GM19438 (cell line): Measurements from ENCODE around the gene HOXA3.

ENCODE experiments used
- ATAC-seq: cut with Tn5 transposase; IDR thresholded peaks from one replicate; pipeline ENCODE4 v1.9.1; 2021; ENCODE audit warnings: low read depth; ENCODE audit not compliant: unreplicated experiment

The HOXA3 gene

GRCh38 chr7:27179503-27180430 is 27.4 kb upstream of the HOXA3 start:
- no peak for ATAC-seq

GRCh38 chr7:27179030-27179429 is 26.6 kb upstream of the HOXA3 start:
- no peak for ATAC-seq

- ATAC-seq: no peak
These were observed 26.0 kb upstream of the HOXA3 start for GRCh38 chr7:27178366-27178765.

- ATAC-seq: no peak
These were observed 25.5 kb upstream of the HOXA3 start for GRCh38 chr7:27177795-27178320.

- ATAC-seq: no peak
These were observed 24.8 kb upstream of the HOXA3 start for GRCh38 chr7:27176962-27177794.

- no peak for ATAC-seq
These were observed 24.1 kb upstream of the HOXA3 start for GRCh38 chr7:27176524-27176845.

- ATAC-seq: no peak
These were observed 23.5 kb upstream of the HOXA3 start for GRCh38 chr7:27175626-27176523.

- no peak for ATAC-seq
These were observed 22.7 kb upstream of the HOXA3 start for GRCh38 chr7:27174874-27175625.

- ATAC-seq: no peak
These were observed 21.8 kb upstream of the HOXA3 start, which contains the start of gene HOXA10 for GRCh38 chr7:27173956-27174873. TSS of gene HOXA10 (minus strand) at chr7:27174320. CDS start at chr7:27174306, 14 bp downstream.

GRCh38 chr7:27173511-27173955 is 21.1 kb upstream of the HOXA3 start:
- no peak for ATAC-seq

- ATAC-seq: no peak
These were observed 20.6 kb upstream of the HOXA3 start for GRCh38 chr7:27172823-27173510.

GRCh38 chr7:27172315-27172774 is 20.0 kb upstream of the HOXA3 start:
- no peak for ATAC-seq

- no peak for ATAC-seq
These were observed 19.4 kb upstream of the HOXA3 start for GRCh38 chr7:27171637-27172314.

GRCh38 chr7:27171325-27171636 is 18.9 kb upstream of the HOXA3 start:
- no peak for ATAC-seq

GRCh38 chr7:27170426-27171324 is 18.3 kb upstream of the HOXA3 start:
- ATAC-seq: no peak

GRCh38 chr7:27169658-27170425 is 17.5 kb upstream of the HOXA3 start:
- no peak for ATAC-seq
